GM21825 (cell line): ENCODE measurements around the gene BEND6.

Source experiments
- ATAC-seq: cut with Tn5 transposase; IDR thresholded peaks from one replicate; pipeline ENCODE4 v1.9.1; 2021; ENCODE audit warnings: mild to moderate bottlenecking, moderate library complexity; ENCODE audit not compliant: unreplicated experiment

BEND6 gene

GRCh38 chr6:56954403-56955170 lies at the start of gene BEND6:
Gene BEND6, plus strand, starts transcription at chr6:56955107. Its CDS starts 26,704 bp downstream, at chr6:56981811.
- peak; percentile 40 for ATAC-seq

- no peak for ATAC-seq
Observed at GRCh38 chr6:56905378-56905777, 49.5 kb upstream of the BEND6 start.

GRCh38 chr6:56906752-56907151 lies 48.2 kb upstream of the BEND6 start:
- ATAC-seq = no peak

- no peak for ATAC-seq
Observed at GRCh38 chr6:56909115-56909907, 45.6 kb upstream of the BEND6 start.

- ATAC-seq = no peak
Observed at GRCh38 chr6:56911847-56912246, 43.1 kb upstream of the BEND6 start.

GRCh38 chr6:56913285-56914074 lies 41.4 kb upstream of the BEND6 start:
- no peak for ATAC-seq

- ATAC-seq = peak; percentile 49
Observed at GRCh38 chr6:56914798-56915658, 39.9 kb upstream of the BEND6 start.

GRCh38 chr6:56915832-56916231 lies 39.1 kb upstream of the BEND6 start:
- no peak for ATAC-seq

GRCh38 chr6:56916849-56917551 lies 37.9 kb upstream of the BEND6 start:
- no peak for ATAC-seq

GRCh38 chr6:56922645-56923044 lies 32.3 kb upstream of the BEND6 start:
- ATAC-seq = no peak

GRCh38 chr6:56923565-56923964 lies 31.3 kb upstream of the BEND6 start:
- ATAC-seq = no peak

GRCh38 chr6:56927538-56928453 lies 27.1 kb upstream of the BEND6 start:
- no peak for ATAC-seq

- ATAC-seq = no peak
Observed at GRCh38 chr6:56930846-56931245, 24.1 kb upstream of the BEND6 start.

- no peak for ATAC-seq
Observed at GRCh38 chr6:56932910-56933477, 21.9 kb upstream of the BEND6 start.

- ATAC-seq = no peak
Observed at GRCh38 chr6:56933650-56934049, 21.3 kb upstream of the BEND6 start.

GRCh38 chr6:56934876-56935275 lies 20.0 kb upstream of the BEND6 start:
- no peak for ATAC-seq

GRCh38 chr6:56936466-56936865 lies 18.4 kb upstream of the BEND6 start:
- no peak for ATAC-seq

GRCh38 chr6:56938649-56939191 lies 16.2 kb upstream of the BEND6 start:
- peak; percentile 57 for ATAC-seq
